Measurements from ENCODE around the gene NMRK1. TPM values are rescaled to one million over a fixed set of nuclear protein-coding genes. Genes with fewer than 3 reads are reported as not detected.

Gene NMRK1
- total and polyA plus RNA-seq, 2 donors (not counting 3 experiments of a cell fraction or from before 2014, with no cell fraction given), result 24.3 to 32.6 TPM

GRCh38 chr9:75047506-75047905 is 40.4 kb downstream of the NMRK1 start:
- intact Hi-C loops (cut with micrococcal nuclease) (no loop called here), dilution Hi-C loops (cut with MboI; ENCODE audit: extremely low pct_ligation_motif_present, low sequenced_read_pairs) (no loop called here)
- Histone ChIP-seq H3K27ac (ENCODE audit: insufficient read depth, low read depth, low read length) (no peak overlapping the region), H3K4me1 (ENCODE audit: control insufficient read depth, extremely low read depth, insufficient read depth, low read length) (no peaks in the 10 kb centered on the region), H3K79me2 (ENCODE audit: control insufficient read depth, insufficient read depth, low read length) (no peaks in the 10 kb centered on the region), H3K27me3 (ENCODE audit: control insufficient read depth in 2 of 2, insufficient read depth in 2 of 2, low read length in 2 of 2) (peaks cover 4 to 9% of the 10 kb centered on the region in 2 experiments), H3K36me3 (ENCODE audit: control insufficient read depth in 2 of 2, extremely low read depth in 1 of 2, insufficient read depth in 2 of 2, low read length in 2 of 2) (no peaks in the 10 kb centered on the region), H2AFZ (ENCODE audit: low read depth, low read length) (no peak overlapping the region), H4K20me1 (replicated peaks; ENCODE audit: control insufficient read depth, extremely low read depth, insufficient read depth, low read length) (no peaks in the 10 kb centered on the region), H3K9me1 (replicated peaks; ENCODE audit: control insufficient read depth, extremely low read depth, insufficient read depth, low read length) (no peaks in the 10 kb centered on the region), H3K9me3 (replicated peaks; ENCODE audit: control insufficient read depth, insufficient read depth, low read length) (no peaks in the 10 kb centered on the region), H3K4me2 (ENCODE audit: insufficient read depth, low read length) (no peak overlapping the region), H3K9ac (replicated peaks; ENCODE audit: extremely low read depth, insufficient read depth, low read length) (no peak overlapping the region), H3K4me3 (replicated peaks in 1 of 3; ENCODE audit: insufficient read depth in 1 of 3, low read depth in 1 of 3, low read length in 3 of 3) (no peak overlapping the region)
- ChIA-PET POLR2A (interaction anchor here (0.6 kb wide), 1 partner anchor 337 kb away, joined by 3 read pairs; no protein-coding TSS in a partner anchor), CTCF (no interaction called here)
- no peak for TF ChIP-seq MAX (IDR thresholded peaks at IDR 0.05; ENCODE audit: insufficient read depth, insufficient read length)
- TF ChIP-seq FOS (IDR thresholded peaks at IDR 0.05; ENCODE audit: borderline replicate concordance, insufficient read depth, low read length), result no peak
- no peak for TF ChIP-seq POLR2AphosphoS5 (IDR thresholded peaks at IDR 0.05; ENCODE audit: insufficient read depth, low read depth, low read length)
- FAIRE-seq (no peak), DNase-seq (ENCODE audit: low read depth, low spot score) (no peak)
- no TSS peak for BruUV-seq (replicated peaks)

- Histone ChIP-seq H3K27me3 (ENCODE audit: control insufficient read depth in 2 of 2, insufficient read depth in 2 of 2, low read length in 2 of 2) (peaks cover 4 to 9% of the 10 kb centered on the region in 2 experiments), H3K4me3 (replicated peaks in 1 of 3; ENCODE audit: insufficient read depth in 1 of 3, low read depth in 1 of 3, low read length in 3 of 3) (no peak overlapping the region), H3K4me2 (ENCODE audit: insufficient read depth, low read length) (no peak overlapping the region), H3K9me1 (replicated peaks; ENCODE audit: control insufficient read depth, extremely low read depth, insufficient read depth, low read length) (no peaks in the 10 kb centered on the region), H3K79me2 (ENCODE audit: control insufficient read depth, insufficient read depth, low read length) (no peaks in the 10 kb centered on the region), H3K4me1 (ENCODE audit: control insufficient read depth, extremely low read depth, insufficient read depth, low read length) (no peaks in the 10 kb centered on the region), H3K9me3 (replicated peaks; ENCODE audit: control insufficient read depth, insufficient read depth, low read length) (no peaks in the 10 kb centered on the region), H3K36me3 (ENCODE audit: control insufficient read depth in 2 of 2, extremely low read depth in 1 of 2, insufficient read depth in 2 of 2, low read length in 2 of 2) (no peaks in the 10 kb centered on the region), H2AFZ (ENCODE audit: low read depth, low read length) (no peak overlapping the region), H3K9ac (replicated peaks; ENCODE audit: extremely low read depth, insufficient read depth, low read length) (no peak overlapping the region), H4K20me1 (replicated peaks; ENCODE audit: control insufficient read depth, extremely low read depth, insufficient read depth, low read length) (no peaks in the 10 kb centered on the region), H3K27ac (ENCODE audit: insufficient read depth, low read depth, low read length) (no peak overlapping the region)
- CTCF ChIA-PET, result no interaction called here
- no peak for TF ChIP-seq EZH2 (IDR thresholded peaks at IDR 0.05; ENCODE audit: borderline replicate concordance, low read depth, low read length, severe bottlenecking)
- TF ChIP-seq MAX (IDR thresholded peaks at IDR 0.05; ENCODE audit: insufficient read depth, insufficient read length), result no peak
- TF ChIP-seq POLR2A (IDR thresholded peaks at IDR 0.05; ENCODE audit: low read depth, low read length), result no peak
- TF ChIP-seq GATA2 (IDR thresholded peaks at IDR 0.05; ENCODE audit: insufficient read depth, insufficient read length, low read depth, low read length), result no peak
- no peak for TF ChIP-seq FOS (IDR thresholded peaks at IDR 0.05; ENCODE audit: borderline replicate concordance, insufficient read depth, low read length)
- no peak for TF ChIP-seq CTCF (IDR thresholded peaks at IDR 0.05; ENCODE audit: extremely low read depth in 1 of 2, insufficient read depth in 1 of 2, low read depth in 1 of 2, low read length in 2 of 2)
- TF ChIP-seq POLR2AphosphoS5 (IDR thresholded peaks at IDR 0.05; ENCODE audit: insufficient read depth, low read depth, low read length), result no peak
- TF ChIP-seq MYC (IDR thresholded peaks at IDR 0.05; ENCODE audit: low read depth, low read length), result no peak
- no peak for TF ChIP-seq JUN (IDR thresholded peaks at IDR 0.05; ENCODE audit: borderline replicate concordance, insufficient read depth, insufficient read length, low read depth)
- DNase-seq (ENCODE audit: low read depth, low spot score) (no peak), FAIRE-seq (no peak)
- dilution Hi-C loops (cut with MboI; ENCODE audit: extremely low pct_ligation_motif_present, low sequenced_read_pairs) (no loop called here), intact Hi-C loops (cut with micrococcal nuclease) (no loop called here)
- POLR2A ChIA-PET, result no interaction called here
- no TSS peak for BruUV-seq (replicated peaks)
Observed at GRCh38 chr9:75046725-75047345, 41.1 kb downstream of the NMRK1 start.

Data from endothelial cell of umbilical vein (primary cell).